ENCODE results near the gene CASR.
"Not testable (repeated sequence)": the region's sequence is repeated elsewhere in the genome, so short reads cannot be mapped to it uniquely, and the experiment has no call there.

CASR gene

GRCh38 chr3:122183521-122183892 is at the start of gene CASR:
Gene CASR (plus strand): TSS chr3:122183668. CDS start chr3:122254190, 70,522 bp downstream.
- DNase-seq, result no peak

- no peak for DNase-seq
These were observed 37.0 kb upstream of the CASR start for GRCh38 chr3:122146466-122146865.

- no peak for DNase-seq
These were observed 34.4 kb upstream of the CASR start for GRCh38 chr3:122148941-122149627.

GRCh38 chr3:122151480-122151879 is 32.0 kb upstream of the CASR start:
- DNase-seq, result no peak

- DNase-seq, result not testable (repeated sequence)
These were observed 18.5 kb upstream of the CASR start for GRCh38 chr3:122164983-122165382.

GRCh38 chr3:122167630-122168029 is 15.8 kb upstream of the CASR start:
- DNase-seq, result no peak

- no peak for DNase-seq
These were observed 15.4 kb upstream of the CASR start for GRCh38 chr3:122168044-122168443.

GRCh38 chr3:122169911-122170310 is 13.6 kb upstream of the CASR start:
- no peak for DNase-seq

- not testable (repeated sequence) for DNase-seq
These were observed 12.1 kb upstream of the CASR start for GRCh38 chr3:122171361-122171760.

- no peak for DNase-seq
These were observed 4.8 kb upstream of the CASR start for GRCh38 chr3:122178711-122179110.

- DNase-seq, result no peak
These were observed 574 bp downstream of the CASR start for GRCh38 chr3:122183893-122184590.

GRCh38 chr3:122184591-122184929 is 1.1 kb downstream of the CASR start:
- no peak for DNase-seq

GRCh38 chr3:122186372-122186771 is 2.9 kb downstream of the CASR start:
- no peak for DNase-seq

- DNase-seq, result no peak
These were observed 5.3 kb downstream of the CASR start for GRCh38 chr3:122188737-122189136.

- no peak for DNase-seq
These were observed 5.9 kb downstream of the CASR start for GRCh38 chr3:122189357-122189756.

GRCh38 chr3:122190525-122190924 is 7.1 kb downstream of the CASR start:
- DNase-seq, result no peak

GRCh38 chr3:122198966-122199365 is 15.5 kb downstream of the CASR start:
- no peak for DNase-seq

- DNase-seq, result no peak
These were observed 16.1 kb downstream of the CASR start for GRCh38 chr3:122199552-122199951.

- no peak for DNase-seq
These were observed 17.2 kb downstream of the CASR start for GRCh38 chr3:122200661-122201060.

GRCh38 chr3:122201476-122201875 is 18.0 kb downstream of the CASR start:
- DNase-seq, result not testable (repeated sequence)

GRCh38 chr3:122208579-122208978 is 25.1 kb downstream of the CASR start:
- DNase-seq, result no peak

GRCh38 chr3:122213650-122214049 is 30.2 kb downstream of the CASR start:
- DNase-seq, result no peak

- DNase-seq, result no peak
These were observed 31.2 kb downstream of the CASR start for GRCh38 chr3:122214711-122215110.

- DNase-seq, result no peak
These were observed 32.3 kb downstream of the CASR start for GRCh38 chr3:122215592-122216298.
